Small intestine (tissue), 7 donors: ENCODE measurements around the gene HIBCH. TPM values are rescaled to one million over a fixed set of nuclear protein-coding genes. Genes with fewer than 3 reads are reported as not detected.
A peak's percentile ranks its signal among the peaks of the same experiment; 100 is the strongest.
"Not testable (repeated sequence)": the region's sequence is repeated elsewhere in the genome, so short reads cannot be mapped to it uniquely, and the experiment has no call there.

Experiments used
- DNase-seq, 2 donors: peaks; one replicate each; pipeline versions ENCODE4 v3.0.0 to v3.0.0-alpha.2; 2013
- FAIRE-seq: peaks from 2 replicates; lab custom pipeline; 2012; peaks lifted over from hg19 to GRCh38; lab: Jason Lieb, UNC
- H3K27ac ChIP-seq, 3 donors: one replicate each; pipeline ENCODE4 v1.5.1; 2013; ENCODE audit warnings: low read length in 2 of 3, mild to moderate bottlenecking in 2 of 3, control low read depth in 1 of 3, inconsistent platforms in 1 of 3, low read depth in 1 of 3, moderate library complexity in 1 of 3
- H3K27me3 ChIP-seq, 3 donors: one replicate each; pipeline ENCODE4 v1.6.1; 2013; ENCODE audit warnings: low read length in 3 of 3, inconsistent platforms in 1 of 3; ENCODE audit not compliant: control insufficient read depth in 3 of 3, insufficient read depth in 3 of 3
- H3K36me3 ChIP-seq, 3 donors: one replicate each; pipeline ENCODE4 v1.6.1; 2013; ENCODE audit warnings: low read length in 3 of 3, inconsistent platforms in 1 of 3, low read depth in 1 of 3, mild to moderate bottlenecking in 1 of 3, moderate library complexity in 1 of 3; ENCODE audit not compliant: control insufficient read depth in 3 of 3, insufficient read depth in 2 of 3
- H3K4me1 ChIP-seq, 3 donors: one replicate each; pipeline ENCODE4 v1.6.1; 2013; ENCODE audit warnings: low read length in 2 of 3, inconsistent platforms in 1 of 3, low read depth in 1 of 3, mild to moderate bottlenecking in 1 of 3, moderate library complexity in 1 of 3; ENCODE audit not compliant: control insufficient read depth in 3 of 3, insufficient read depth in 2 of 3
- H3K4me3 ChIP-seq, 3 donors: one replicate each; pipeline ENCODE4 v1.5.1; 2013; ENCODE audit warnings: low read length in 3 of 3, control low read depth in 1 of 3, inconsistent platforms in 1 of 3, low read depth in 1 of 3, mild to moderate bottlenecking in 1 of 3, moderate library complexity in 1 of 3
- H3K9me3 ChIP-seq, 2 donors: one replicate each; pipeline ENCODE4 v1.6.1; 2013; ENCODE audit warnings: low read depth in 1 of 2, low read length in 1 of 2; ENCODE audit not compliant: control insufficient read depth in 2 of 2, insufficient read depth in 1 of 2
- WGBS, 3 donors: extraction: QIAGEN DNeasy Blood & Tissue Kit; methylation state at CpG; one replicate each; pipeline ENCODE4 v1.1.7; 2013; 5-methylcytosine and 5-hydroxymethylcytosine counted together
- polyA plus RNA-seq, 4 donors: library from polyadenylated mRNA; stranded (reverse) in 3 of 4; unstranded in 1 of 4; fragments of 200-250 nt in 3 of 4; fragments of 120-200 nt in 1 of 4; gene quantifications; one replicate each; pipeline versions ENCODE4 v1.2.1 to v1.2.3, GENCODE V29; 2013
- donor health status: healthy with polysubstance abuse.
- donor health status: control.
- donor health status: control.
- donor health status: Bipolar disorder and iron deficiency.
- donor health status: healthy.

Gene HIBCH
- polyA plus RNA-seq, 4 donors: 27.0 to 48.6 (median 37.0) TPM

DNA sequence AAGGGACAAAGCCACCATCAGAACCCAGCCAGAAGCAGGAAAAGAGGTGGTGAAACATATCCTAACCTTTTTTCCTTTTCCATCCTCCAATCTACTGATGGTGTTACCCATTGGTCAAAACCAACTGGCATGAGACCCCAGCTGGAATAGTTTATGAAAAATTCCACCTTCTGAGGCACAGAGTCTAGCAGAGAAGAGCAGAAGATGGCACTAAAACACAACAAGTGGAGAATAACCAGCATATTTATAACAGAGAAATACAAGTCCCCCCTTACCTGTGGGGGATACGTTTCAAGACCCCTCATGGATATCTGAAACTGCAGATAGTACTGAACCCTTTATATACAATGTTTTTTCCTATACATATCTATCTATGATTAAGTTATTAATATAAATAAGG is 18.8 kb upstream of the HIBCH start:
- no peaks in the 10 kb centered on the region for H3K36me3 ChIP-seq
- WGBS, 3 donors: 51 to 61% (median 61%) methylated on average over 1 of the region's 1 CpG
- no peak for FAIRE-seq

DNA sequence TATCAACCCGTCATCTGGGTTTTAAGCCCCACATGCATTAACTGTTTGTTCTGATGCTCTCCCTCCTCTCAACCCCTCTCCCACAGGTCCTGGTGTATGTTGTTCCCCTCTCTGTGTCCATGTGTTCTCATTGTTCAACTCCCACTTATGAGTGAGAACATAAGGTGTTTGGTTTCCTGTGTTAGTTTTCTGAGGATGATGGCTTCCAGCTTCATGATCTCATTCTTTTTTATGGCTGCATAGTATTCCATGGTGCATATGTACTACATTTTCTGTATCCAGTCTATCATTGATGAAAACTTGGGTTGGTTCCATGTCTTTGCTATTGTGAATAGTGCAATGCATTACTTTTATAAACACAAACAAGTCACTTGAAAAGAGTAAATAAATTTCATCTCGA is 16.8 kb upstream of the HIBCH start:
- 93 to 100% (median 97%) methylated on average over 2 of the region's 2 CpGs for WGBS, 3 donors
- H3K4me1 ChIP-seq: peaks cover 0 to 19% (median 4%) of the 10 kb centered on the region in 3 donors
- no peak overlapping the region for H3K27ac ChIP-seq
- no peak for DNase-seq
- no peak for FAIRE-seq
- no peaks in the 10 kb centered on the region for H3K36me3 ChIP-seq
- H3K9me3 ChIP-seq: no peaks in the 10 kb centered on the region
- H3K4me3 ChIP-seq: no peak overlapping the region
- H3K27me3 ChIP-seq: no peaks in the 10 kb centered on the region

More for the DNA sequence above, 18.8 kb upstream of the HIBCH start:
- H3K27me3 ChIP-seq: no peaks in the 10 kb centered on the region
- no peak overlapping the region for H3K27ac ChIP-seq
- DNase-seq: no peak
- no peak overlapping the region for H3K4me3 ChIP-seq
- H3K9me3 ChIP-seq: no peaks in the 10 kb centered on the region
- H3K4me1 ChIP-seq: peaks cover 5 to 17% (median 8%) of the 10 kb centered on the region in 3 donors

DNA sequence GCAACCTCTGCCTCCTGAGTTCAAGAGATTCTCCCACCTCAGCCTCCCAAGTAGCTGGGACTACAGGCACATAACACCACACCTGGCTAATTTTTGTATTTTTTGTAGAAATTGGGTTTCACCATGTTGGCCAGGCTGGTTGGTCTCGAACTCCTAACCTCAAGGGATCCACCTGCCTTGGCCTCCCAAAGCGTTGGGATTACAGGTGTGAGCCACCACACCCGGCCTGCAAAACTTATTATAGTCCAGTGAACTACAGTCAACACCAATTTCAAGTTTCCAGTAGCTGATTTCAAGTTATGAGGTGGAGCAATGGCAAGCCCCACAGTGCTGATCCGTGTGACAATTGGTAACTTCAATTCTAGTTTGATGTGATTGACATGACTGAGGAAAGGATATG is 16.0 kb upstream of the HIBCH start:
- H3K36me3 ChIP-seq, H3K4me3 ChIP-seq, H3K27me3 ChIP-seq, H3K9me3 ChIP-seq, FAIRE-seq: not testable (repeated sequence)
- Histone ChIP-seq H3K4me1 (peaks cover 0 to 19% (median 4%) of the 10 kb centered on the region in 3 donors), H3K27ac (peak overlapping the region in 2 of 3 donors; percentile 48 to 76)
- DNase-seq: peak in 1 of 2 donors; percentile 32
- WGBS, 3 donors: 65 to 78% (median 72%) methylated on average over 4 of the region's 4 CpGs

DNA sequence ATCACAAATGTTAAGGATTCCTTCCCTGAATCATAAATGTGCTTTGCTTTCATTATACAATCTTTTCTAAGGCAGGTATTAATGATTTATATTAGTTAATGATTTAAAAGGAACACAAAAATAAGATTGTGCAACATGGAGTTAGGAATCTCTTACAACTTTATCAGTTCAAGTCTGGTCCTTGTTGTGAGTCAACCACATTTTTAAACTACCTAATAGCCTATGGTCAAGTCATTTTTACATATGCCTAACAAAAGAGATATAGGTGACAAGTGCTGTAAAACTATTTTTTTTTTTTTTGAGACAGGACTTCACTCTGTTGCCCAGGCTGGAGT is 15.6 kb upstream of the HIBCH start:
- H3K36me3 ChIP-seq: no peaks in the 10 kb centered on the region
- peak overlapping the region in 2 of 3 donors; percentile 48 to 76 for H3K27ac ChIP-seq
- DNase-seq (peak; percentile 69 to 81), FAIRE-seq (peak; percentile 67)
- H3K9me3 ChIP-seq: no peaks in the 10 kb centered on the region
- peak overlapping the region in 1 of 3 donors; percentile 36 for H3K4me3 ChIP-seq
- H3K27me3 ChIP-seq: no peaks in the 10 kb centered on the region
- peaks cover 0 to 19% (median 4%) of the 10 kb centered on the region in 3 donors for H3K4me1 ChIP-seq

DNA sequence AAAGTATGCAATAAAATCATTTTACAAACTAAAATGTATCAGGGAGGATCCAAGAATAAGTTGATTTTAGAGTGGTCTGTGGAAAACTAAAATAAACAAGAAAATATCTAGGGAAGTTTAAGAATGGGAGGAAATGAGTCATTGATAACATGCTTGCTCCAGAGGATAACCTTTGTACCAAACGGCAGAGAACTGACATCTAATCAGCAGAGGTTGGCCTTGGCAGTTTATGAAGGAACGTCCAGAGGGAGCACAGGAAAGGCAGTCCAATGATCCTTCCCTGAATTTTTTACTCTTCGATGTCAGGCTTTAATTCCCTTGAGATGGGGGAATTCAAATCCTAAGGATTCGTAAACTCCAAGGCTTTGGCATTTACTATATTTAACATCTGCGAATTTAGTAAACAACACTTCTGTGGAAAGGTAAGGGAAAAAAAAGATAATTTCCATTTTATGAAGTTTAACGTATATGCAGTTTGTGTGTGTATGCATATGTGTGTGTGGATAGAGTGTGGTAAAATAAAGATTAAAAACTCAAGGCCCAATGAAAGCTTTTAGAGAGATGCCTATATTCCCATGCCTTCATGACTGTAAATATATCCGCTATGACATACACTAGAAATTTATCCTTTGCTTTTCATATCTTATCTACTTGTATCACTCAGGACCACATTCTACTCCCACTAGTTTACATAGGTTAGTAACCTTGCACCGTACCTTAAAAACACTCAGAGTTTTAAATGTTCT is 15.0 kb upstream of the HIBCH start:
- no peaks in the 10 kb centered on the region for H3K27me3 ChIP-seq
- 13 to 45% (median 30%) methylated on average over 8 of the region's 8 CpGs for WGBS, 3 donors
- peak overlapping the region; percentile 27 to 76 (median 41) for H3K27ac ChIP-seq
- H3K4me3 ChIP-seq: peak overlapping the region in 1 of 3 donors; percentile 36
- peaks cover 0 to 19% (median 4%) of the 10 kb centered on the region in 3 donors for H3K4me1 ChIP-seq
- peak; percentile 90 to 95 for DNase-seq
- H3K36me3 ChIP-seq: no peaks in the 10 kb centered on the region
- no peaks in the 10 kb centered on the region for H3K9me3 ChIP-seq
- FAIRE-seq: peak; percentile 93

DNA sequence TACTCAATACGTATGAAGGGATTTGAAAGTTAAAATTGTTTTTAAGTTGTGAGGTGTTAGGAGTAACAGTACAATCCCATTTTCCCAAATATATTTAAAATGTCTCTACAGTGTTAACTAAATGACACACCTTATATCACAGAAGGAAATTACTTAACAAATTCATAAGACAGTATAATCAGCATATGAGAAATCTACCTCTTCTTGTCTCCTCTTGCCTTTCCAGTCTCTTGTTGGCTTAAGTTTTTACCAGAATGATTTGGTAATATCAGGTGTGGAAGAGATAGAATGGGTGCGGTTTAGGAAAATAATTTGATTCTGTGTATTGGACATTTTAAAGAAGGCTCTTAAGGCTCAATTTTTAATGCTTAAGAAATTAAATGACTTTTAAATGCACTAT is 14.3 kb upstream of the HIBCH start:
- FAIRE-seq (peak; percentile 44), DNase-seq (peak in 1 of 2 donors; percentile 37)
- no peaks in the 10 kb centered on the region for H3K27me3 ChIP-seq
- H3K4me1 ChIP-seq: peaks cover 0 to 19% (median 4%) of the 10 kb centered on the region in 3 donors
- no peaks in the 10 kb centered on the region for H3K9me3 ChIP-seq
- H3K36me3 ChIP-seq: no peaks in the 10 kb centered on the region
- peak overlapping the region in 2 of 3 donors; percentile 20 to 76 for H3K27ac ChIP-seq
- no peak overlapping the region for H3K4me3 ChIP-seq
- WGBS, 3 donors: 33 to 64% (median 41%) methylated on average over 2 of the region's 2 CpGs

DNA sequence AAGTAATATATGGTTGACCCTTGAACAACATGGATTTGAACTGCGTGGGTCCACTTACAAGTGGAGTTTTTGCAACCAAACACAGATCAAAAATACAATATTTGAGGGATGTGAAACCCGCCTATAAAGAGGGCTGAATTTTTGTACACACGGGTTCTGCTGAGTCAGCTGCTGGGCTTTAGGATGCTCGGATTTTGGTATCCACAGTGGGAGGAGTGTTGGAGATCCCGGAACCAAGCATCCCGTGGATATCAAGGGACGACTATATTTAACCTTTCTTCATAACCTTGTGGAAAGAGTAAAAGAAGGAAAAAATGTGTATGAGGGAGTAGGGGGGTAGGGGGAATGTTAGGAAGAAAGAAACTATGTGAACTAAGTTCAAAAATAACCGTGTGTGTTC is 13.8 kb upstream of the HIBCH start:
- 66 to 79% (median 74%) methylated on average over 8 of the region's 8 CpGs for WGBS, 3 donors
- no peaks in the 10 kb centered on the region for H3K9me3 ChIP-seq
- DNase-seq: no peak
- no peaks in the 10 kb centered on the region for H3K27me3 ChIP-seq
- no peak overlapping the region for H3K4me3 ChIP-seq
- no peak for FAIRE-seq
- no peaks in the 10 kb centered on the region for H3K36me3 ChIP-seq
- peaks cover 0 to 19% (median 2%) of the 10 kb centered on the region in 3 donors for H3K4me1 ChIP-seq
- peak overlapping the region in 2 of 3 donors; percentile 49 to 76 for H3K27ac ChIP-seq

DNA sequence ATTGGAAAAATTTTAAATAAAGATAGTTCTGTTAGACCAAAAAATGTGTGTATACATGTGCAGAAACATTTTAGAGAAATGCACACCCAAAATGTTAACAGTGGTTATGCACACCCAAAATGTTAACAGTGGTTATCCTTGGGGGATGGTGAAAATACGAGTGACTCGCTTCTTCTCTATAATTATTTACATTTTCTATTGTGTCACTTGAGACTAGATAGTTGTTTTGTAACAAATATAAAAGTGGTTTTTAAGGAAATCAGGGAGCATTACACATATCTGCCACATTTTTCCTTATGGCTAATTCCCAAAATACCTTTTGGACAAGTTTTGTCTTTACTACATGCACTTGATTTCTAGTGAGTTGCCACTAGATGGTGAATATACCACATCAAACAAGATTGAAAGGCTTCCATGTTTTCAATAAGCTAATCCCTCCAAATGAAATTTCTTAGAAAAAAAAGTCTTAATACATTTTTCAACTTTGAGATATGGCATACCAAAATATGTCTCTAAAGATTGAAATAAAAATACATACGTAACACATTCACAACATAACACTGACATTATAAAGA is 9.0 kb upstream of the HIBCH start:
- 88 to 94% (median 93%) methylated on average over 3 of the region's 3 CpGs for WGBS, 3 donors
- FAIRE-seq: no peak

More for the DNA sequence above, 9.0 kb upstream of the HIBCH start:
- H3K36me3 ChIP-seq: no peaks in the 10 kb centered on the region
- H3K27me3 ChIP-seq: no peaks in the 10 kb centered on the region
- no peaks in the 10 kb centered on the region for H3K9me3 ChIP-seq
- no peak overlapping the region for H3K4me3 ChIP-seq
- no peak overlapping the region for H3K27ac ChIP-seq
- DNase-seq: no peak
- H3K4me1 ChIP-seq: peaks cover 0 to 8% (median 2%) of the 10 kb centered on the region in 3 donors
